ENCODE measurements around the gene DMD. TPM values are rescaled to one million over a fixed set of nuclear protein-coding genes. Genes with fewer than 3 reads are reported as not detected.
"Not testable (repeated sequence)": the region's sequence is repeated elsewhere in the genome, so short reads cannot be mapped to it uniquely, and the experiment has no call there.

The DMD gene
- total RNA-seq, 1 donor from 2014 or later = 6.7 TPM

DNA sequence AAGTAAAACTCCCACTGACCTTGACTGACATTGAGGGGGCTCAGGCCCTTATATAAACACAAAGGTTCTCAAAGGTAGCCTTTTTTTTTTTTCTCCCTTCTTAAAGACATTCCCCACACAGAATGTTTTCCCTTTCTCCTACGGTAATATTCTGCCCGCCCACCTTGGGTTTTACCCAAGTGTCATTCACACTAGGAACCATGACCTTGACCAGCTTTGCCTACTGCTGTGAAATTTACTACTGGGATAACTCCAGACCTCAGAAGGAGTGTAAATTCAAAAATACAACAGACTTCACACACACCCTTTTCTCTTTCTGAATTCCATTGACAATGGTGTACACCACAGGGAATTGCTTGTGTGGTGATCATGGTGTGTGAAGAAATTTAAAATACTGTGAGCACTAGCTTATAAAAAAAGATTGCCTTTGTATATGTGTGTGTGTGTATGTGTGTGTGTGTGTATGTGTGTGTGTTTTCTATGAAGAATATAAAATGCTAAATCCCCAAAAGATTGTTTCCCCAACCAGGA is 1550.0 kb downstream of the DMD start:
- no peak for DNase-seq (ENCODE audit: extremely low read depth, low read depth, low spot score)

DNA sequence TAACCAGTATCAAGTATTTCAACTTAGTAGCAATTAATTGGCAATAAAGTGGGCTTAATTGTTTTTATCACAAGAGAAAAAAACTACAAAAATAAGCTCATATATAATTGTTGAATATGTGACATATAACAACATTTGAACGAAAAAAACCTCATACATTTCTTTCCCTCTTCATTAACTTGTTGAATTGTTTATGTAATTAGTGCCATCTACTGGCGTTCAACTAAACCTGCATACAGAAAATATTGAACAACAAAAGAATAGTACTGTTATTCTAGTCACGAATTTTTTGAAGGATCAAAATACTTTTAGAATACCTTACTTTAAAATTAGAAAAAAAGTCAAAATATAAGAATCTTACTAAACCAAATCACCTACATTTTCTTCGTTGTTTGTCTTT is 1553.0 kb downstream of the DMD start:
- no peak for DNase-seq (ENCODE audit: extremely low read depth, low read depth, low spot score)

GRCh38 chrX:31656013-31656412 is 1555.3 kb downstream of the DMD start:
- no peak for DNase-seq (ENCODE audit: extremely low read depth, low read depth, low spot score)

- no peak for DNase-seq (ENCODE audit: extremely low read depth, low read depth, low spot score)
Observed at GRCh38 chrX:31653422-31653821, 1557.9 kb downstream of the DMD start.

DNA sequence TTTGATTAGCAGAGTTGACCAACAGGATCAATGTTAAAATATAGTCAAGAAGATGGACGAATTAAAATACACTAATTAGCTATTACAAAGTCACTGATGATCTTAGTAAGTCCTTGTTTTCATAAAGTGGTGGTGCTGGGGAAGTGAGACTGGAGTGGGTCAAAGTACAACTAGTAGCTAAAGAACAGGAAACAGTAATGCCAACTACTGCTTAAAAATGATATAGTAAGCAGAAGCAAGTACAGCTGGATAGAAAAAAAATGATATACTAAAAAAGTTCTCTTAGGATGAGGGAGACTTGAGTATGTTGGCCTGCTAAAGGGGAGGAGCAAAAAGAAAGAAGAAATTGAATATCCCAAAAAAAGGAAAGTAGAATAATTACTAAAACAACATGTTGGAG is 1558.7 kb downstream of the DMD start:
- DNase-seq (ENCODE audit: extremely low read depth, low read depth, low spot score) = no peak

DNA sequence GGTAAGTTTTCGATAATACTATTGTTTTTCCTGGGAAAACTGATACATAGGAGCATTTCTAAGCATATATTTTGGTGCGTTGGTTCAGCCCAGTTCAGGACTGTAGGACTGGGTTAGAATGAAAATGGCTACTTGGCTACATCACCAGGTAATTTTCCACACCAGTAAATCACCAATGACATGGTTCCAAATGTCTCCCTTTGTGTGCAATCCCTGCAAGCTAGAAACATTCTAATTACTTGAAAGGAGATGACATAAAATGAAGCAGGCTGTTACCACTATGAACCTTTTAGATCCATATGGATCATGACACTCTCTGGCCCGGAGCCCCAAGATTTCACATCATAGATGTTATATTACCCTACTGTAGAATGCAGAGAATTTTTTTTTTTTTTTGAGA is 1562.1 kb downstream of the DMD start:
- DNase-seq (ENCODE audit: extremely low read depth, low read depth, low spot score) = no peak

DNA sequence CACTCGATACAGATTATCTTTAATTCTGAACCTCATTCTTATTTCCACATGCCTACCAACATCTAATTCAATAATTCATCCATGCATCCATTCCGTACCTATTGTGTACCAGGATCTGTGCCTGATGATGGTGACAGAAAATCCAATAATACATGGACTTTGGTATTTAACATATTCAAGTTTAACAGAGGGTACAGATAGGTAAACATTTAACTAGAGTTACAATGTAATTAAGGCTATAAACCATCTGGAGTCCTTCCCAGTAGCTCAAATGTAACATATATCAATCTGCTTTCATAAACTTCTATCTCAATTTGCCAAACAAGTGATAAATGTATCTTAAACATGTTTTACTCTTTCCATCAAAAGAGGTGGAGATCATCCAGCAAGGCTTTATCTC is 1578.0 kb downstream of the DMD start:
- no peak for DNase-seq (ENCODE audit: extremely low read depth, low read depth, low spot score)

- DNase-seq (ENCODE audit: extremely low read depth, low read depth, low spot score) = no peak
Observed at GRCh38 chrX:31629195-31629594, 1582.2 kb downstream of the DMD start.

- DNase-seq (ENCODE audit: extremely low read depth, low read depth, low spot score) = no peak
Observed at GRCh38 chrX:31609130-31609529, 1602.2 kb downstream of the DMD start.

GRCh38 chrX:31608638-31609037 is 1602.7 kb downstream of the DMD start:
- no peak for DNase-seq (ENCODE audit: extremely low read depth, low read depth, low spot score)

DNA sequence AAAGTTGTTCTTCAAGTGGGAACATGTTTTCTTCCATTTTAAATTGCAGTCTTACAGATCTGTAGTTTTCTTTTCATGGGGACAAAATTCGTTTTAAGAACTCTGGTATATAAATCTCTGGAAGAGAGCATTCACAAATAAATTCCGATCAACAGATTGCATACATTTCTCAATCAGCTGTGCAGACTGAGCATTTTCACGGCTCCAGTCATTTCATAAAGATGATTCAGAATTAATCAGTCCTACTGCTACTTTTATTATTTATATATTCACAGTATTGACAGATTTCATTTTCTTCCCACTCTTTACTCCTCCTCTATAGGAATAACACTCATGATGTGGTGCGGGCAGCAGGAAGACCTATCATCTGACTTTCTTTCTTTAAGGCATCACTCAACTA is 1604.6 kb downstream of the DMD start:
- no peak for DNase-seq (ENCODE audit: extremely low read depth, low read depth, low spot score)

- DNase-seq (ENCODE audit: extremely low read depth, low read depth, low spot score) = no peak
Observed at GRCh38 chrX:31604629-31605221, 1606.6 kb downstream of the DMD start.

GRCh38 chrX:31603411-31604120 is 1607.8 kb downstream of the DMD start:
- no peak for DNase-seq (ENCODE audit: extremely low read depth, low read depth, low spot score)

GRCh38 chrX:31600823-31601222 is 1610.5 kb downstream of the DMD start:
- no peak for DNase-seq (ENCODE audit: extremely low read depth, low read depth, low spot score)

- DNase-seq (ENCODE audit: extremely low read depth, low read depth, low spot score) = no peak
Observed at GRCh38 chrX:31593353-31593752, 1618.0 kb downstream of the DMD start.

DNA sequence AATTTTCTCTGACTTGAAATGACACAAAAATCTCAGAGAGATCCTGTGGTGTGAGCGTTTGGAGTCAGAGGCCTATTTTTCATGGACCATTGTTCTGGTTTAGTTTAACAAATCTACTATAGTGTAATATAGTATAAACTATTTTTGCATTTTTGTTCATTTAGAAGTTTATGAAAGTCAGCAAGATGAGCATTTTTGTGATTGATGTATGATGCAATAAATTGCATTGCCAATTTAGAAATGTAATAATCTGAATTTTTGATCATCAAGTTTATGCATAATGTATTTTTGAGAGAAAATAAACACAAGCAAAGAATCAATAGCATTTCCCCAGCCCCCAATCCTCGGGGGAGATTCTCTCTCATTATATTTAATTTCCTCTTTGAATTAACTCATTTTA is 1620.0 kb downstream of the DMD start:
- no peak for DNase-seq (ENCODE audit: extremely low read depth, low read depth, low spot score)

- DNase-seq (ENCODE audit: extremely low read depth, low read depth, low spot score) = no peak
Observed at GRCh38 chrX:31590581-31591114, 1620.7 kb downstream of the DMD start.

GRCh38 chrX:31589503-31589902 is 1621.8 kb downstream of the DMD start:
- DNase-seq (ENCODE audit: extremely low read depth, low read depth, low spot score) = no peak

DNA sequence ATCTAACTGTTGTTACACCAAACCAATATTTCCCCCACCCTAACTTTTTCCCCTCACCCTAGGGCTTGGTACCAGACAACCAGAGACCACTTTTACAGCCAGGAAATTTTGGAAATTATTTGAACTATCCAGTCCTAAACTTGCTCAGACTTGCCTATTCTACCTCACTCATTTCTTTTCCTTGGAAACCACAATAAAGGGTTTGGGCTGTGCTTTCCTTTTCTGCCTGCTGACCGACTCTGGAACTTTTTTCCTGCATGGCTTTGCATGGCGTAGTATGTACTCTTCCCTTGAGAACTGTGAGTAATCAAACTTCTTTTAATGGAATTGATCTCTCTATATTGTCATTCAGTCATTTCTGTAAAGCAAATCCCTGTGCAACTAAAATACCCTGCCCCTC is 1623.0 kb downstream of the DMD start:
- DNase-seq (ENCODE audit: extremely low read depth, low read depth, low spot score) = no peak

- DNase-seq (ENCODE audit: extremely low read depth, low read depth, low spot score) = not testable (repeated sequence)
Observed at GRCh38 chrX:31583892-31584291, 1627.5 kb downstream of the DMD start.

- DNase-seq (ENCODE audit: extremely low read depth, low read depth, low spot score) = no peak
Observed at GRCh38 chrX:31580726-31581125, 1630.6 kb downstream of the DMD start.

GRCh38 chrX:31580227-31580626 is 1631.1 kb downstream of the DMD start:
- no peak for DNase-seq (ENCODE audit: extremely low read depth, low read depth, low spot score)
